Cardiac muscle cell (in vitro differentiated cells and primary cell): ENCODE data around the gene AHSA1. TPM values are rescaled to one million over a fixed set of nuclear protein-coding genes. Genes with fewer than 3 reads are reported as not detected.

ENCODE experiments used
- DNase-seq, 2 donors: peaks; one replicate each; pipeline versions ENCODE4 v3.0.0 to v3.0.0-alpha.2; 2010 to 2017; ENCODE audit warnings: low read depth in 1 of 2, low spot score in 1 of 2
- H3K27ac ChIP-seq: fragments of 200-600 bp; sonication (generic); 2 replicates; pipeline ENCODE4 v1.5.1; 2016
- H3K27me3 ChIP-seq: fragments of 200-600 bp; sonication (generic); 2 replicates; pipeline ENCODE4 v1.6.0; 2016; ENCODE audit warnings: control low read depth
- H3K36me3 ChIP-seq: fragments of 200-600 bp; sonication (generic); 2 replicates; pipeline ENCODE4 v1.5.1; 2016; ENCODE audit warnings: control low read depth
- H3K4me1 ChIP-seq: fragments of 200-600 bp; sonication (generic); 2 replicates; pipeline ENCODE4 v1.8.1; 2017; ENCODE audit warnings: low read depth, mild to moderate bottlenecking, mixed run types
- H3K4me3 ChIP-seq: fragments of 200-600 bp; sonication (generic); 2 replicates; pipeline ENCODE4 v1.5.1; 2016; ENCODE audit warnings: mild to moderate bottlenecking
- H3K9me3 ChIP-seq: fragments of 200-600 bp; sonication (generic); 2 replicates; pipeline ENCODE4 v1.5.1; 2017; ENCODE audit warnings: low read depth, mild to moderate bottlenecking, control low read depth
- CTCF ChIP-seq: IDR thresholded peaks from 2 replicates; pipeline ENCODE4 v1.5.1; 2012; ENCODE audit warnings: low read depth, mild to moderate bottlenecking, low read length
- polyA plus RNA-seq: library from polyadenylated mRNA; unstranded; fragments of >200 nt; fragmentation: Nextera tagmentation; extraction: Ambion mirVana; gene quantifications from 2 replicates; pipeline ENCODE4 v1.2.1, GENCODE V29; 2016
- total RNA-seq: library from RNA; depleted of rRNA; stranded (reverse); fragments of >200 nt; gene quantifications from 2 replicates; pipeline ENCODE4 v1.2.3, GENCODE V29; 2016

AHSA1 gene
- total and polyA plus RNA-seq, 2 experiments from 2014 or later = 182 to 209 TPM

GRCh38 chr14:77485256-77485655 lies 27.4 kb downstream of the AHSA1 start:
- Histone ChIP-seq H3K4me1 (no peaks in the 10 kb centered on the region), H3K4me3 (no peak overlapping the region), H3K27me3 (no peaks in the 10 kb centered on the region), H3K27ac (no peak overlapping the region), H3K36me3 (no peaks in the 10 kb centered on the region), H3K9me3 (no peaks in the 10 kb centered on the region)
- no peak for DNase-seq
- TF ChIP-seq CTCF = no peak

GRCh38 chr14:77485901-77486678 lies 28.2 kb downstream of the AHSA1 start:
- no peaks in the 10 kb centered on the region for H3K9me3 ChIP-seq
- H3K27me3 ChIP-seq = no peaks in the 10 kb centered on the region
- no peak overlapping the region for H3K4me3 ChIP-seq
- no peak for DNase-seq
- no peak for TF ChIP-seq CTCF
- H3K36me3 ChIP-seq = no peaks in the 10 kb centered on the region
- H3K4me1 ChIP-seq = no peaks in the 10 kb centered on the region
- H3K27ac ChIP-seq = no peak overlapping the region

GRCh38 chr14:77488558-77488957 lies 30.7 kb downstream of the AHSA1 start:
- no peak for TF ChIP-seq CTCF
- DNase-seq = no peak

GRCh38 chr14:77489041-77489440 lies 31.1 kb downstream of the AHSA1 start:
- TF ChIP-seq CTCF = no peak
- DNase-seq = no peak
- no peaks in the 10 kb centered on the region for H3K4me1 ChIP-seq
- no peak overlapping the region for H3K4me3 ChIP-seq
- H3K36me3 ChIP-seq = no peaks in the 10 kb centered on the region
- no peak overlapping the region for H3K27ac ChIP-seq
- H3K9me3 ChIP-seq = no peaks in the 10 kb centered on the region
- H3K27me3 ChIP-seq = no peaks in the 10 kb centered on the region

More at GRCh38 chr14:77488558-77488957, 30.7 kb downstream of the AHSA1 start:
- no peaks in the 10 kb centered on the region for H3K9me3 ChIP-seq
- no peak overlapping the region for H3K4me3 ChIP-seq
- no peak overlapping the region for H3K27ac ChIP-seq
- H3K4me1 ChIP-seq = no peaks in the 10 kb centered on the region
- H3K36me3 ChIP-seq = no peaks in the 10 kb centered on the region
- H3K27me3 ChIP-seq = no peaks in the 10 kb centered on the region

- Histone ChIP-seq H3K27ac (no peak overlapping the region), H3K36me3 (no peaks in the 10 kb centered on the region), H3K9me3 (no peaks in the 10 kb centered on the region), H3K4me1 (no peaks in the 10 kb centered on the region), H3K27me3 (no peaks in the 10 kb centered on the region), H3K4me3 (no peak overlapping the region)
- TF ChIP-seq CTCF = no peak
- no peak for DNase-seq
Observed at GRCh38 chr14:77490347-77490986, 32.6 kb downstream of the AHSA1 start.
